Measurements from ENCODE around the gene SYPL2. TPM values are rescaled to one million over a fixed set of nuclear protein-coding genes. Genes with fewer than 3 reads are reported as not detected.

Gene SYPL2
- total and polyA plus RNA-seq, 4 donors: 0.31 to 1.4 (median 1.0) TPM

GRCh38 chr1:109498161-109498801 is 31.9 kb downstream of the SYPL2 start:
- TF ChIP-seq CTCF (IDR thresholded peaks at IDR 0.05; ENCODE audit: control extremely low read depth, extremely low read depth): no peak
- Histone ChIP-seq H3K36me3 (ENCODE audit: control insufficient read depth in 4 of 4, insufficient read depth in 4 of 4, low read length in 4 of 4) (peaks cover 0 to 21% (median 3%) of the 10 kb centered on the region in 4 donors), H3K4me3 (no peak overlapping the region), H3K4me1 (ENCODE audit: control insufficient read depth in 5 of 5, insufficient read depth in 5 of 5, low read length in 5 of 5) (peaks cover 0 to 9% (median 0%) of the 10 kb centered on the region in 5 donors), H3K27ac (ENCODE audit: low read depth in 1 of 2, low read length in 1 of 2) (no peak overlapping the region), H3K9me3 (ENCODE audit: control insufficient read depth in 4 of 4, insufficient read depth in 3 of 4, low read length in 3 of 4) (no peaks in the 10 kb centered on the region), H3K9ac (ENCODE audit: insufficient read depth in 1 of 2, low read length in 2 of 2) (no peak overlapping the region), H3K27me3 (ENCODE audit: control insufficient read depth in 3 of 3, insufficient read depth in 3 of 3, low read length in 2 of 3) (no peaks in the 10 kb centered on the region)
- DNase-seq (peak; percentile 21 to 31 (median 27)), ATAC-seq (ENCODE audit: insufficient read depth, low FRiP score) (no peak)
- WGBS, 2 donors: 83 to 87% methylated on average over 12 of the region's 12 CpGs

- ATAC-seq (ENCODE audit: insufficient read depth, low FRiP score) (no peak), DNase-seq (no peak)
- no peak for TF ChIP-seq CTCF (IDR thresholded peaks at IDR 0.05; ENCODE audit: control extremely low read depth, extremely low read depth)
- 72 to 93% methylated on average over 7 of the region's 7 CpGs for WGBS, 2 donors
- H3K9me3 ChIP-seq (ENCODE audit: control insufficient read depth in 4 of 4, insufficient read depth in 3 of 4, low read length in 3 of 4): no peaks in the 10 kb centered on the region
- peaks cover 0 to 9% (median 0%) of the 10 kb centered on the region in 5 donors for H3K4me1 ChIP-seq (ENCODE audit: control insufficient read depth in 5 of 5, insufficient read depth in 5 of 5, low read length in 5 of 5)
- no peak overlapping the region for H3K27ac ChIP-seq (ENCODE audit: low read depth in 1 of 2, low read length in 1 of 2)
- H3K27me3 ChIP-seq (ENCODE audit: control insufficient read depth in 3 of 3, insufficient read depth in 3 of 3, low read length in 2 of 3): no peaks in the 10 kb centered on the region
- H3K36me3 ChIP-seq (ENCODE audit: control insufficient read depth in 4 of 4, insufficient read depth in 4 of 4, low read length in 4 of 4): peaks cover 0 to 21% (median 2%) of the 10 kb centered on the region in 4 donors
- no peak overlapping the region for H3K4me3 ChIP-seq
- no peak overlapping the region for H3K9ac ChIP-seq (ENCODE audit: insufficient read depth in 1 of 2, low read length in 2 of 2)
Observed at GRCh38 chr1:109499081-109499480, 32.7 kb downstream of the SYPL2 start.

- TF ChIP-seq CTCF (IDR thresholded peaks at IDR 0.05; ENCODE audit: control extremely low read depth, extremely low read depth): no peak
- H3K27ac ChIP-seq (ENCODE audit: low read depth in 1 of 2, low read length in 1 of 2): peak overlapping the region in 1 of 2 donors; percentile 30
- peak; percentile 61 for ATAC-seq (ENCODE audit: insufficient read depth, low FRiP score)
- H3K9ac ChIP-seq (ENCODE audit: insufficient read depth in 1 of 2, low read length in 2 of 2): no peak overlapping the region
- no peak overlapping the region for H3K4me3 ChIP-seq
- DNase-seq: no peak
- peaks cover 0 to 21% (median 2%) of the 10 kb centered on the region in 4 donors for H3K36me3 ChIP-seq (ENCODE audit: control insufficient read depth in 4 of 4, insufficient read depth in 4 of 4, low read length in 4 of 4)
- peaks cover 0 to 9% (median 0%) of the 10 kb centered on the region in 5 donors for H3K4me1 ChIP-seq (ENCODE audit: control insufficient read depth in 5 of 5, insufficient read depth in 5 of 5, low read length in 5 of 5)
- no peaks in the 10 kb centered on the region for H3K9me3 ChIP-seq (ENCODE audit: control insufficient read depth in 4 of 4, insufficient read depth in 3 of 4, low read length in 3 of 4)
- WGBS, 2 donors: 53 to 69% methylated on average over 4 of the region's 4 CpGs
- no peaks in the 10 kb centered on the region for H3K27me3 ChIP-seq (ENCODE audit: control insufficient read depth in 3 of 3, insufficient read depth in 3 of 3, low read length in 2 of 3)
Observed at GRCh38 chr1:109499661-109500536, 33.6 kb downstream of the SYPL2 start.
